ENCODE measurements around the gene NTN3.

DNA sequence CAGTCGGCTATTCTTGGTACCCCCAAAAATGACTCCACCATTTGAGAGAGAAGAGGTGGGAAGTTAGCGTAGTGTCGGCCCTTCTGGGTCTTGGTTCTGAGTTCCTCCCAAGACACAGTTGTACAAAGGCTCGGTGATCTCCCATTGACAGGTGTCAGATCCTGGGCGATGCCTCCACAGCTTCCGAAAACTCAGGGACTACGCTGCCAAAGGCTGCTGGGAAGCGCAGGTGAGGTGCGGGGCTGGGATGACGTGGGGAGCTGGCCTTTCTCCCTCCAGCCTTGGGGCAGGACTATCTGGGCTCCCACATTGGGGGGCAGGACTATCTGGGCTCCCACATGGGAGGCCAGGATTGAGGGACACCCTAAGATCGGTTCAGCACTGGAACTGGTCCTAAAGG lies 31.5 kb upstream of the NTN3 start:
- TF ChIP-seq, protein P1, sequence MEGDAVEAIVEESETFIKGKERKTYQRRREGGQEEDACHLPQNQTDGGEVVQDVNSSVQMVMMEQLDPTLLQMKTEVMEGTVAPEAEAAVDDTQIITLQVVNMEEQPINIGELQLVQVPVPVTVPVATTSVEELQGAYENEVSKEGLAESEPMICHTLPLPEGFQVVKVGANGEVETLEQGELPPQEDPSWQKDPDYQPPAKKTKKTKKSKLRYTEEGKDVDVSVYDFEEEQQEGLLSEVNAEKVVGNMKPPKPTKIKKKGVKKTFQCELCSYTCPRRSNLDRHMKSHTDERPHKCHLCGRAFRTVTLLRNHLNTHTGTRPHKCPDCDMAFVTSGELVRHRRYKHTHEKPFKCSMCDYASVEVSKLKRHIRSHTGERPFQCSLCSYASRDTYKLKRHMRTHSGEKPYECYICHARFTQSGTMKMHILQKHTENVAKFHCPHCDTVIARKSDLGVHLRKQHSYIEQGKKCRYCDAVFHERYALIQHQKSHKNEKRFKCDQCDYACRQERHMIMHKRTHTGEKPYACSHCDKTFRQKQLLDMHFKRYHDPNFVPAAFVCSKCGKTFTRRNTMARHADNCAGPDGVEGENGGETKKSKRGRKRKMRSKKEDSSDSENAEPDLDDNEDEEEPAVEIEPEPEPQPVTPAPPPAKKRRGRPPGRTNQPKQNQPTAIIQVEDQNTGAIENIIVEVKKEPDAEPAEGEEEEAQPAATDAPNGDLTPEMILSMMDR (IDR thresholded peaks at IDR 0.05; ENCODE audit: low read length) = no peak
- no peak for TF ChIP-seq EZH2 (IDR thresholded peaks at IDR 0.05; ENCODE audit: borderline replicate concordance, low read length)

Measured in OCI-LY1 (cell line).